ENCODE data around the gene MTX1. TPM values are rescaled to one million over a fixed set of nuclear protein-coding genes. Genes with fewer than 3 reads are reported as not detected.

Gene MTX1
- total and polyA plus RNA-seq, 2 experiments from 2014 or later = 77.7 to 106 TPM

DNA sequence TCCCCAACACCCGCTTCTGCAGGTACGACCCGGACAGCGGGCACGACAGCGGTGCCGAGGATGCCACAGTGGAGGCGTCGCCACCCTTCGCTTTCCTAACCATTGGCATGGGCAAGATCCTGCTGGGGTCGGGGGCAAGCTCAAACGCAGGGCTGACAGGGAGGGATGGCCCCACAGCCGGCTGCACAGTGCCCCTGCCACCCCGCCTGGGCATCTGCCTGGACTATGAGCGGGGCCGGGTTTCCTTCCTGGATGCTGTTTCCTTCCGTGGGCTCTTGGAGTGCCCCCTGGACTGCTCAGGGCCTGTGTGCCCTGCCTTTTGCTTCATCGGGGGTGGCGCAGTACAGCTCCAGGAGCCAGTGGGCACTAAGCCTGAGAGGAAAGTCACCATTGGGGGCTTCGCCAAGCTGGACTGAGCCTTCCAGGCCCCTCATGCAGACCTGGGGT, 24.7 kb upstream of the MTX1 start (continued):
- TF ChIP-seq, protein P1, sequence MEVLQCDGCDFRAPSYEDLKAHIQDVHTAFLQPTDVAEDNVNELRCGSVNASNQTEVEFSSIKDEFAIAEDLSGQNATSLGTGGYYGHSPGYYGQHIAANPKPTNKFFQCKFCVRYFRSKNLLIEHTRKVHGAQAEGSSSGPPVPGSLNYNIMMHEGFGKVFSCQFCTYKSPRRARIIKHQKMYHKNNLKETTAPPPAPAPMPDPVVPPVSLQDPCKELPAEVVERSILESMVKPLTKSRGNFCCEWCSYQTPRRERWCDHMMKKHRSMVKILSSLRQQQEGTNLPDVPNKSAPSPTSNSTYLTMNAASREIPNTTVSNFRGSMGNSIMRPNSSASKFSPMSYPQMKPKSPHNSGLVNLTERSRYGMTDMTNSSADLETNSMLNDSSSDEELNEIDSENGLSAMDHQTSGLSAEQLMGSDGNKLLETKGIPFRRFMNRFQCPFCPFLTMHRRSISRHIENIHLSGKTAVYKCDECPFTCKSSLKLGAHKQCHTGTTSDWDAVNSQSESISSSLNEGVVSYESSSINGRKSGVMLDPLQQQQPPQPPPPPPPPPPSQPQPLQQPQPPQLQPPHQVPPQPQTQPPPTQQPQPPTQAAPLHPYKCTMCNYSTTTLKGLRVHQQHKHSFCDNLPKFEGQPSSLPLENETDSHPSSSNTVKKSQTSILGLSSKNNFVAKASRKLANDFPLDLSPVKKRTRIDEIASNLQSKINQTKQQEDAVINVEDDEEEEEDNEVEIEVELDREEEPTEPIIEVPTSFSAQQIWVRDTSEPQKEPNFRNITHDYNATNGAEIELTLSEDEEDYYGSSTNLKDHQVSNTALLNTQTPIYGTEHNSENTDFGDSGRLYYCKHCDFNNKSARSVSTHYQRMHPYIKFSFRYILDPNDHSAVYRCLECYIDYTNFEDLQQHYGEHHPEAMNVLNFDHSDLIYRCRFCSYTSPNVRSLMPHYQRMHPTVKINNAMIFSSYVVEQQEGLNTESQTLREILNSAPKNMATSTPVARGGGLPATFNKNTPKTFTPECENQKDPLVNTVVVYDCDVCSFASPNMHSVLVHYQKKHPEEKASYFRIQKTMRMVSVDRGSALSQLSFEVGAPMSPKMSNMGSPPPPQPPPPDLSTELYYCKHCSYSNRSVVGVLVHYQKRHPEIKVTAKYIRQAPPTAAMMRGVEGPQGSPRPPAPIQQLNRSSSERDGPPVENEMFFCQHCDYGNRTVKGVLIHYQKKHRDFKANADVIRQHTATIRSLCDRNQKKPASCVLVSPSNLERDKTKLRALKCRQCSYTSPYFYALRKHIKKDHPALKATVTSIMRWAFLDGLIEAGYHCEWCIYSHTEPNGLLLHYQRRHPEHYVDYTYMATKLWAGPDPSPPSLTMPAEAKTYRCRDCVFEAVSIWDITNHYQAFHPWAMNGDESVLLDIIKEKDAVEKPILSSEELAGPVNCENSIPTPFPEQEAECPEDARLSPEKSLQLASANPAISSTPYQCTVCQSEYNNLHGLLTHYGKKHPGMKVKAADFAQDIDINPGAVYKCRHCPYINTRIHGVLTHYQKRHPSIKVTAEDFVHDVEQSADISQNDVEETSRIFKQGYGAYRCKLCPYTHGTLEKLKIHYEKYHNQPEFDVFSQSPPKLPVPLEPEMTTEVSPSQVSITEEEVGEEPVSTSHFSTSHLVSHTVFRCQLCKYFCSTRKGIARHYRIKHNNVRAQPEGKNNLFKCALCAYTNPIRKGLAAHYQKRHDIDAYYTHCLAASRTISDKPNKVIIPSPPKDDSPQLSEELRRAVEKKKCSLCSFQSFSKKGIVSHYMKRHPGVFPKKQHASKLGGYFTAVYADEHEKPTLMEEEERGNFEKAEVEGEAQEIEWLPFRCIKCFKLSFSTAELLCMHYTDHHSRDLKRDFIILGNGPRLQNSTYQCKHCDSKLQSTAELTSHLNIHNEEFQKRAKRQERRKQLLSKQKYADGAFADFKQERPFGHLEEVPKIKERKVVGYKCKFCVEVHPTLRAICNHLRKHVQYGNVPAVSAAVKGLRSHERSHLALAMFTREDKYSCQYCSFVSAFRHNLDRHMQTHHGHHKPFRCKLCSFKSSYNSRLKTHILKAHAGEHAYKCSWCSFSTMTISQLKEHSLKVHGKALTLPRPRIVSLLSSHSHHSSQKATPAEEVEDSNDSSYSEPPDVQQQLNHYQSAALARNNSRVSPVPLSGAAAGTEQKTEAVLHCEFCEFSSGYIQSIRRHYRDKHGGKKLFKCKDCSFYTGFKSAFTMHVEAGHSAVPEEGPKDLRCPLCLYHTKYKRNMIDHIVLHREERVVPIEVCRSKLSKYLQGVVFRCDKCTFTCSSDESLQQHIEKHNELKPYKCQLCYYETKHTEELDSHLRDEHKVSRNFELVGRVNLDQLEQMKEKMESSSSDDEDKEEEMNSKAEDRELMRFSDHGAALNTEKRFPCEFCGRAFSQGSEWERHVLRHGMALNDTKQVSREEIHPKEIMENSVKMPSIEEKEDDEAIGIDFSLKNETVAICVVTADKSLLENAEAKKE (CRISPR knock-in tag; IDR thresholded peaks at IDR 0.05) = no peak
- TF ChIP-seq CREB1 (CRISPR knock-in tag; IDR thresholded peaks at IDR 0.05; ENCODE audit: low read depth) (no peak), STAT1 (IDR thresholded peaks at IDR 0.05; ENCODE audit: unreplicated experiment) (no peak), EZH2 (IDR thresholded peaks at IDR 0.05; ENCODE audit: low read depth, unreplicated experiment) (no peak)

DNA sequence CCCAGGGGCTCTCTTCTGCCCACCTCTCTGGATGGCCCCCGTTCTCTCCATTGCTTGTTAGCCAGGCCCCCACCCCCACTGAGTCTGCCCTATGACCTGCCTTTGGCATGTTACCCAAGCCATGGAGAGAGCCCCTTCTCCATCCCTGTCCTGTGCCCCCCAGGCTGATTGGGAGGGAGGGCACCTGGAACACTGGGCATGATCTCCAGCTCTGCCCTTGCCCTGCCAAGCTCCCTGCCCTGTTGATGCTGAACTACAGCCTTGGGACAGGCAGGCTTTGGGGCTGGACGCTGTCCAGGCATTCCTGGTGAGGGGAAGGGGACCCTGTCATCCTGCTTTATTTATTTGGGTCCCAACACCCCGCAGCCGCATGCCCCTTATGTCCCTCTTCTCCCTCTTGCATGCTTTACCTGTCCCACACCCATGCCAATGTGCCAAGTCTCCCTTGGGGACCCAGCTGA, 24.1 kb upstream of the MTX1 start:
- Histone ChIP-seq H3K27me3 (ENCODE audit: insufficient read depth) (no peaks in the 10 kb centered on the region), H4K20me1 (replicated peaks; ENCODE audit: insufficient read depth) (no peaks in the 10 kb centered on the region), H3K4me1 (ENCODE audit: insufficient read depth) (peaks cover 17% of the 10 kb centered on the region), H3K79me2 (replicated peaks; ENCODE audit: insufficient read depth) (no peaks in the 10 kb centered on the region), H3F3A (replicated peaks; ENCODE audit: low read depth) (0 out of 2 replicates have a peak, but pooled peaks cover 3% of the 10 kb centered on the region), H3K9me2 (ENCODE audit: insufficient read depth) (no peaks in the 10 kb centered on the region), H3K36me3 (ENCODE audit: insufficient read depth) (peaks cover 10% of the 10 kb centered on the region; the same call in 1 of the 2 replicates), H3K4me2 (no peak overlapping the region), H2AFZ (no peak overlapping the region), H3K4me3 (no peak overlapping the region), H3K27ac (ENCODE audit: low read depth) (no peak overlapping the region)
- no peak overlapping the region for H3K4me3 Mint-ChIP-seq
- H3K9me3 Mint-ChIP-seq = 0 out of 3 replicates have a peak, but pooled peaks cover 2% of the 10 kb centered on the region
- H3K4me1 Mint-ChIP-seq = peaks cover 30% of the 10 kb centered on the region
- ATAC-seq = no peak
- H3K27ac Mint-ChIP-seq = no peak overlapping the region
- DNase-seq (ENCODE audit: low spot score) = no peak
- peaks cover 20% of the 10 kb centered on the region for H3K27me3 Mint-ChIP-seq (ENCODE audit: insufficient read depth, low read depth, poor library complexity)
- peaks cover 31% of the 10 kb centered on the region for H3K36me3 Mint-ChIP-seq (ENCODE audit: low read depth)
- TF ChIP-seq ZNF331 (CRISPR knock-in tag; IDR thresholded peaks at IDR 0.05; ENCODE audit: low read depth) (no peak), EZH2phosphoT487 (IDR thresholded peaks at IDR 0.05; ENCODE audit: unreplicated experiment) (no peak), STAT1 (IDR thresholded peaks at IDR 0.05; ENCODE audit: unreplicated experiment) (no peak), POLR2AphosphoS5 (IDR thresholded peaks at IDR 0.05; ENCODE audit: low read depth) (no peak)
- TF ChIP-seq, protein P2, sequence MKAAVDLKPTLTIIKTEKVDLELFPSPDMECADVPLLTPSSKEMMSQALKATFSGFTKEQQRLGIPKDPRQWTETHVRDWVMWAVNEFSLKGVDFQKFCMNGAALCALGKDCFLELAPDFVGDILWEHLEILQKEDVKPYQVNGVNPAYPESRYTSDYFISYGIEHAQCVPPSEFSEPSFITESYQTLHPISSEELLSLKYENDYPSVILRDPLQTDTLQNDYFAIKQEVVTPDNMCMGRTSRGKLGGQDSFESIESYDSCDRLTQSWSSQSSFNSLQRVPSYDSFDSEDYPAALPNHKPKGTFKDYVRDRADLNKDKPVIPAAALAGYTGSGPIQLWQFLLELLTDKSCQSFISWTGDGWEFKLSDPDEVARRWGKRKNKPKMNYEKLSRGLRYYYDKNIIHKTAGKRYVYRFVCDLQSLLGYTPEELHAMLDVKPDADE (IDR thresholded peaks at IDR 0.05) = no peak
- TF ChIP-seq, protein P1 (CRISPR knock-in tag; IDR thresholded peaks at IDR 0.05) = no peak
